H9 (cell line): Measurements from ENCODE around the gene DUSP16. TPM values are rescaled to one million over a fixed set of nuclear protein-coding genes. Genes with fewer than 3 reads are reported as not detected.

Experiments used
- DNase-seq: peaks from one replicate; pipeline ENCODE4 v3.0.0-alpha.2; 2017
- H2AFZ ChIP-seq: one replicate; pipeline ENCODE4 v1.6.1; 2013; ENCODE audit warnings: mild to moderate bottlenecking, low read length, control low read depth, moderate library complexity
- H2AK5ac ChIP-seq: 2 replicates; pipeline ENCODE4 v1.6.1; 2013; ENCODE audit warnings: low read length, control low read depth, mixed read lengths; ENCODE audit not compliant: insufficient read length
- H2BK120ac ChIP-seq: one replicate; pipeline ENCODE4 v1.6.1; 2013; ENCODE audit warnings: low read depth, mild to moderate bottlenecking, low read length, control low read depth, inconsistent platforms; ENCODE audit not compliant: poor library complexity, severe bottlenecking
- H2BK12ac ChIP-seq: 2 replicates; pipeline ENCODE4 v1.6.1; 2013; ENCODE audit warnings: low read length, control low read depth, mixed read lengths, low read depth; ENCODE audit not compliant: insufficient read length
- H2BK15ac ChIP-seq: 2 replicates; pipeline ENCODE4 v1.6.1; 2013; ENCODE audit warnings: low read depth, low read length, control low read depth
- H2BK20ac ChIP-seq: one replicate; pipeline ENCODE4 v1.6.1; 2013; ENCODE audit warnings: low read depth, mild to moderate bottlenecking, low read length, control low read depth, inconsistent platforms; ENCODE audit not compliant: poor library complexity, severe bottlenecking
- H2BK5ac ChIP-seq: 2 replicates; pipeline ENCODE4 v1.6.1; 2013; ENCODE audit warnings: low read length, control low read depth, mixed read lengths; ENCODE audit not compliant: insufficient read length
- H3K14ac ChIP-seq: 2 replicates; pipeline ENCODE4 v1.6.1; 2013; ENCODE audit warnings: low read length, control low read depth; ENCODE audit not compliant: insufficient read depth
- H3K18ac ChIP-seq: 2 replicates; pipeline ENCODE4 v1.6.1; 2013; ENCODE audit warnings: low read depth, mild to moderate bottlenecking, mixed read lengths, low read length, control low read depth; ENCODE audit not compliant: insufficient read length
- H3K23ac ChIP-seq: 2 replicates; pipeline ENCODE4 v1.6.1; 2013; ENCODE audit warnings: low read length, control low read depth, mixed read lengths, low read depth; ENCODE audit not compliant: insufficient read length
- H3K23me2 ChIP-seq: 2 replicates; pipeline ENCODE4 v1.6.1; 2013; ENCODE audit warnings: low read depth, mild to moderate bottlenecking, mixed read lengths, low read length, control low read depth; ENCODE audit not compliant: insufficient read length, poor library complexity, severe bottlenecking
- H3K27ac ChIP-seq: 2 replicates; pipeline ENCODE4 v1.5.1; 2013; ENCODE audit warnings: low read length, control low read depth, mixed read lengths, low read depth; ENCODE audit not compliant: insufficient read length
- H3K27me3 ChIP-seq: 2 replicates; pipeline ENCODE4 v1.6.1; 2013; ENCODE audit warnings: low read length, control low read depth, inconsistent platforms; ENCODE audit not compliant: insufficient read depth
- H3K4ac ChIP-seq: 2 replicates; pipeline ENCODE4 v1.6.1; 2013; ENCODE audit warnings: low read depth, mild to moderate bottlenecking, control low read depth, inconsistent platforms, low read length, moderate library complexity
- H3K4me1 ChIP-seq: 2 replicates; pipeline ENCODE4 v1.6.1; 2013; ENCODE audit warnings: low read length, control low read depth, inconsistent platforms; ENCODE audit not compliant: insufficient read depth
- H3K4me2 ChIP-seq: 2 replicates; pipeline ENCODE4 v1.6.1; 2013; ENCODE audit warnings: low read length, control low read depth, mixed read lengths; ENCODE audit not compliant: insufficient read length, insufficient read depth
- H3K56ac ChIP-seq: 2 replicates; pipeline ENCODE4 v1.6.1; 2013; ENCODE audit warnings: low read depth, mild to moderate bottlenecking, mixed read lengths, low read length, control low read depth; ENCODE audit not compliant: insufficient read length
- H3K79me1 ChIP-seq: 2 replicates; pipeline ENCODE4 v1.6.1; 2013; ENCODE audit warnings: low read depth, mild to moderate bottlenecking, moderate library complexity, low read length, control low read depth, inconsistent platforms; ENCODE audit not compliant: insufficient read depth, poor library complexity, severe bottlenecking
- H3K79me2 ChIP-seq: 2 replicates; pipeline ENCODE4 v1.6.1; 2013; ENCODE audit warnings: low read length, control low read depth, inconsistent platforms; ENCODE audit not compliant: insufficient read depth
- H3K9ac ChIP-seq: 2 replicates; pipeline ENCODE4 v1.6.1; 2013; ENCODE audit warnings: low read length, control low read depth, mixed read lengths; ENCODE audit not compliant: insufficient read length; ENCODE audit errors: extremely low read depth
- H3K9me3 ChIP-seq: one replicate; pipeline ENCODE4 v1.6.1; 2013; ENCODE audit warnings: low read depth, low read length, inconsistent platforms; ENCODE audit not compliant: control insufficient read depth
- H3T11ph ChIP-seq: one replicate; pipeline ENCODE4 v1.6.1; 2013; ENCODE audit warnings: mild to moderate bottlenecking, low read length, control low read depth, inconsistent platforms
- H4K20me1 ChIP-seq: one replicate; pipeline ENCODE4 v1.6.1; 2013; ENCODE audit not compliant: control insufficient read depth, insufficient read length, insufficient read depth
- H4K5ac ChIP-seq: 2 replicates; pipeline ENCODE4 v1.6.1; 2013; ENCODE audit warnings: low read depth, mild to moderate bottlenecking, mixed read lengths, low read length, control low read depth; ENCODE audit not compliant: insufficient read length
- H4K8ac ChIP-seq: replicated peaks from 2 replicates; pipeline ENCODE4 v1.6.1; 2013; ENCODE audit warnings: low read length, control low read depth, mixed read lengths, low read depth; ENCODE audit not compliant: insufficient read length
- H4K91ac ChIP-seq: 2 replicates; pipeline ENCODE4 v1.6.1; 2013; ENCODE audit warnings: low read depth, mild to moderate bottlenecking, moderate library complexity, mixed read lengths, low read length, control low read depth; ENCODE audit not compliant: insufficient read length
- H3K27ac Mint-ChIP-seq, 3 experiments: 2 replicates in 2 of 3; 3 replicates in 1 of 3; pipeline ENCODE4 v1.8.0; 2020 to 2021; ENCODE audit warnings: mixed read lengths in 3 of 3, mild to moderate bottlenecking in 1 of 3, moderate library complexity in 1 of 3
- H3K27me3 Mint-ChIP-seq: 2 replicates; pipeline ENCODE4 v1.8.0; 2021; ENCODE audit warnings: low read depth, mild to moderate bottlenecking, moderate library complexity, mixed read lengths
- H3K36me3 Mint-ChIP-seq, 3 experiments: 2 replicates in 2 of 3; 3 replicates in 1 of 3; pipeline ENCODE4 v1.8.0; 2020 to 2021; ENCODE audit warnings: low read depth in 3 of 3, mixed read lengths in 3 of 3; ENCODE audit not compliant: insufficient read depth in 1 of 3
- H3K4me1 Mint-ChIP-seq, 2 experiments: 2 replicates each; pipeline ENCODE4 v1.8.0; 2020; ENCODE audit warnings: mixed read lengths in 2 of 2
- H3K4me3 Mint-ChIP-seq, 2 experiments: 2 replicates in 1 of 2; 3 replicates in 1 of 2; pipeline ENCODE4 v1.8.0; 2020 to 2021; ENCODE audit warnings: mild to moderate bottlenecking in 2 of 2, mixed read lengths in 2 of 2, moderate library complexity in 1 of 2
- H3K9me3 Mint-ChIP-seq, 2 experiments: 2 replicates in 1 of 2; 3 replicates in 1 of 2; pipeline ENCODE4 v1.8.0; 2020; ENCODE audit warnings: mild to moderate bottlenecking in 2 of 2, mixed read lengths in 2 of 2, moderate library complexity in 1 of 2
- WGBS: extraction: QIAGEN DNeasy Blood & Tissue Kit; methylation state at CpG from one replicate; pipeline ENCODE4 v1.1.7; 2013; ENCODE audit warnings: missing lambda C conversion rate, low lambda C conversion rate, mixed read lengths; ENCODE audit not compliant: insufficient read length; ENCODE audit errors: extremely low coverage; 5-methylcytosine and 5-hydroxymethylcytosine counted together
- total RNA-seq: library from RNA; stranded (reverse); gene quantifications from 2 replicates; pipeline ENCODE4 v1.2.1, GENCODE V29; 2021
- TF ChIP-seq, protein P1 (sequence below): fragments of 200-600 bp; sonication (generic); conservative IDR thresholded peaks from 3 replicates; pipeline ENCODE4 v1.8.0; 2021; ENCODE audit warnings: antibody characterized with exemption, mild to moderate bottlenecking

Gene DUSP16
- total RNA-seq, 1 experiment from 2014 or later: 64.0 TPM

DNA sequence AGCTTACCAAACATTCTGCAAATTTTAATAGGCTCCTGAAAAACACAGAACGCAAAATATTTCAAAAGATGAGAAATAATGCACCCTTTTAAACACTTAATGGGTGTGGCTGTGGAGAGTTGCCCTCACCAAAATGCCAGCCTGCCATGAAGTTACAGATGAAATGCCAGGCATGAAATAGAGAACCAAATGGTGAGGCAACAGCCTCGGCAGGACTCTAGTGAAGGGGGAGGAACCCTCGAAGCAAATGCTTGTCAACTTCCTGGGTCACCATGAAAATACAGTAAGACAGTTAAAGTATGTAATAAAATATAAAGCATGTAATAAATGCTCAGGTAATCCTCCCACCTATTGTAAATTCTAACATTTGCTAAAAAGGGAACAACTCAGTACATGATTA lies 24.1 kb downstream of the DUSP16 start:
- TF ChIP-seq, protein P1, sequence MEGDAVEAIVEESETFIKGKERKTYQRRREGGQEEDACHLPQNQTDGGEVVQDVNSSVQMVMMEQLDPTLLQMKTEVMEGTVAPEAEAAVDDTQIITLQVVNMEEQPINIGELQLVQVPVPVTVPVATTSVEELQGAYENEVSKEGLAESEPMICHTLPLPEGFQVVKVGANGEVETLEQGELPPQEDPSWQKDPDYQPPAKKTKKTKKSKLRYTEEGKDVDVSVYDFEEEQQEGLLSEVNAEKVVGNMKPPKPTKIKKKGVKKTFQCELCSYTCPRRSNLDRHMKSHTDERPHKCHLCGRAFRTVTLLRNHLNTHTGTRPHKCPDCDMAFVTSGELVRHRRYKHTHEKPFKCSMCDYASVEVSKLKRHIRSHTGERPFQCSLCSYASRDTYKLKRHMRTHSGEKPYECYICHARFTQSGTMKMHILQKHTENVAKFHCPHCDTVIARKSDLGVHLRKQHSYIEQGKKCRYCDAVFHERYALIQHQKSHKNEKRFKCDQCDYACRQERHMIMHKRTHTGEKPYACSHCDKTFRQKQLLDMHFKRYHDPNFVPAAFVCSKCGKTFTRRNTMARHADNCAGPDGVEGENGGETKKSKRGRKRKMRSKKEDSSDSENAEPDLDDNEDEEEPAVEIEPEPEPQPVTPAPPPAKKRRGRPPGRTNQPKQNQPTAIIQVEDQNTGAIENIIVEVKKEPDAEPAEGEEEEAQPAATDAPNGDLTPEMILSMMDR: no peak
- peaks cover 31 to 37% of the 10 kb centered on the region in 2 experiments for H3K4me1 Mint-ChIP-seq
- 0 out of 7 replicates have a peak overlapping the region, but pooled peaks of 1 of the 3 experiments have one; percentile 31 for H3K27ac Mint-ChIP-seq

More for the DNA sequence above, 24.1 kb downstream of the DUSP16 start:
- Histone ChIP-seq H2BK120ac (no peak overlapping the region), H3K14ac (no peak overlapping the region), H2BK20ac (no peak overlapping the region), H2BK15ac (no peak overlapping the region), H3K23ac (no peak overlapping the region), H4K8ac (no peak overlapping the region), H3K4ac (no peak overlapping the region), H3K27me3 (no peaks in the 10 kb centered on the region; the same call in 1 of the 2 replicates), H3K27ac (no peak overlapping the region), H3K56ac (no peak overlapping the region), H3K23me2 (no peaks in the 10 kb centered on the region), H3K9me3 (no peaks in the 10 kb centered on the region), H2BK5ac (no peak overlapping the region), H4K20me1 (no peaks in the 10 kb centered on the region), H2AFZ (no peak overlapping the region), H2BK12ac (no peak overlapping the region), H4K5ac (no peak overlapping the region), H3K9ac (no peak overlapping the region), H4K91ac (no peak overlapping the region), H3K79me1 (peaks cover 4% of the 10 kb centered on the region), H2AK5ac (no peak overlapping the region), H3K4me1 (no peaks in the 10 kb centered on the region; the same call in 1 of the 2 replicates), H3T11ph (no peak overlapping the region), H3K18ac (no peak overlapping the region), H3K79me2 (peaks cover 2% of the 10 kb centered on the region; the same call in 1 of the 2 replicates), H3K4me2 (no peak overlapping the region)
- H3K9me3 Mint-ChIP-seq: no peaks in the 10 kb centered on the region
- peaks cover 0 to 23% (median 13%) of the 10 kb centered on the region in 3 experiments; a peak in 6 of 7 replicates for H3K36me3 Mint-ChIP-seq
- WGBS: no CpG with 5 or more reads among the region's 3 CpGs
- DNase-seq: no peak
- no peaks in the 10 kb centered on the region for H3K27me3 Mint-ChIP-seq
- H3K4me3 Mint-ChIP-seq: no peak overlapping the region
